Fibroblast of lung (primary cell): Measurements from ENCODE around the gene MAN1A1.

Source experiments
- CTCF ChIP-seq, 2 donors: IDR thresholded peaks in 1 of 2; conservative IDR thresholded peaks in 1 of 2; 1 replicate in 1 of 2; 2 replicates in 1 of 2; pipeline ENCODE4 v1.5.1; 2011 to 2012; ENCODE audit warnings: low read length in 2 of 2, control low read depth in 1 of 2, inconsistent platforms in 1 of 2, low read depth in 1 of 2, mild to moderate bottlenecking in 1 of 2
- EZH2 ChIP-seq: IDR thresholded peaks from 2 replicates; pipeline ENCODE4 v1.5.1; 2012; ENCODE audit warnings: low read length, control low read depth, mild to moderate bottlenecking; ENCODE audit errors: missing control alignments

GRCh38 chr6:119344306-119344705, 5.3 kb downstream of the MAN1A1 start:
- TF ChIP-seq CTCF (conservative IDR thresholded peaks at IDR 0.05 in 1 of 2, IDR thresholded peaks at IDR 0.05 in 1 of 2; ENCODE audit: low read depth in 1 of 2, low read length in 2 of 2) (no peak), EZH2 (no peak)
